GM12892 (cell line): Measurements from ENCODE around the gene ANXA9.
A peak's percentile ranks its signal among the peaks of the same experiment; 100 is the strongest.

Experiments used
- POLR2A ChIP-seq: IDR thresholded peaks from 2 replicates; pipeline ENCODE4 v1.6.1; 2011; ENCODE audit warnings: low read depth, low read length, control low read depth
- POLR2AphosphoS5 ChIP-seq: IDR thresholded peaks from 2 replicates; pipeline ENCODE4 v1.6.1; 2011; ENCODE audit warnings: low read depth, low read length, control low read depth
- TAF1 ChIP-seq: IDR thresholded peaks from 2 replicates; pipeline ENCODE4 v1.6.1; 2011; ENCODE audit warnings: low read depth, mild to moderate bottlenecking, control low read depth, low read length, borderline replicate concordance

GRCh38 chr1:150973836-150974579 lies 8.1 kb upstream of the ANXA9 start:
- TF ChIP-seq POLR2AphosphoS5 = 0 out of 2 replicates have a peak, but pooled peaks have one; percentile 30
- TF ChIP-seq POLR2A = no peak; the same call in 1 of the 2 replicates
- TF ChIP-seq TAF1 = no peak
